ENCODE results near the gene CASP8AP2.

CASP8AP2 gene

DNA sequence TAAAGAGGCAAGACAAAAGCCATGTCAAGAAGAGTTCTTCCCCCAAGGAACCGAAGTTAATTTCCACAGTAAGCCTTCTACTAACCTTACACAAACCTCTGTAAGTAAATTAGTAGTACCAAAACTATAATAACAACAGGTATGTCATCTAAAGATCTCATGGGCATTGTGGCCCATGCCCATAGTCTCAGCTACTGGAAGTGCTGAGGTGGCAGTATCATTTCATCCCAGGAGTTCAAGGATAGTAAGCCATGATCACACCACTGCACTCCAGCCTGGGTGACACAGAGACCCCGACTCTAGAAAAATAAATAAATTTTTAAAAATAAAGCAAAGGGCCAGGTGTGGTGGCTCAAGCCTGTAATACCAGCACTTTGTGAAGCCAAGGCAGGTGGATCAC is 39.3 kb upstream of the CASP8AP2 start:
- TF ChIP-seq, protein P1, sequence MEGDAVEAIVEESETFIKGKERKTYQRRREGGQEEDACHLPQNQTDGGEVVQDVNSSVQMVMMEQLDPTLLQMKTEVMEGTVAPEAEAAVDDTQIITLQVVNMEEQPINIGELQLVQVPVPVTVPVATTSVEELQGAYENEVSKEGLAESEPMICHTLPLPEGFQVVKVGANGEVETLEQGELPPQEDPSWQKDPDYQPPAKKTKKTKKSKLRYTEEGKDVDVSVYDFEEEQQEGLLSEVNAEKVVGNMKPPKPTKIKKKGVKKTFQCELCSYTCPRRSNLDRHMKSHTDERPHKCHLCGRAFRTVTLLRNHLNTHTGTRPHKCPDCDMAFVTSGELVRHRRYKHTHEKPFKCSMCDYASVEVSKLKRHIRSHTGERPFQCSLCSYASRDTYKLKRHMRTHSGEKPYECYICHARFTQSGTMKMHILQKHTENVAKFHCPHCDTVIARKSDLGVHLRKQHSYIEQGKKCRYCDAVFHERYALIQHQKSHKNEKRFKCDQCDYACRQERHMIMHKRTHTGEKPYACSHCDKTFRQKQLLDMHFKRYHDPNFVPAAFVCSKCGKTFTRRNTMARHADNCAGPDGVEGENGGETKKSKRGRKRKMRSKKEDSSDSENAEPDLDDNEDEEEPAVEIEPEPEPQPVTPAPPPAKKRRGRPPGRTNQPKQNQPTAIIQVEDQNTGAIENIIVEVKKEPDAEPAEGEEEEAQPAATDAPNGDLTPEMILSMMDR (IDR thresholded peaks at IDR 0.05) = no peak

DNA sequence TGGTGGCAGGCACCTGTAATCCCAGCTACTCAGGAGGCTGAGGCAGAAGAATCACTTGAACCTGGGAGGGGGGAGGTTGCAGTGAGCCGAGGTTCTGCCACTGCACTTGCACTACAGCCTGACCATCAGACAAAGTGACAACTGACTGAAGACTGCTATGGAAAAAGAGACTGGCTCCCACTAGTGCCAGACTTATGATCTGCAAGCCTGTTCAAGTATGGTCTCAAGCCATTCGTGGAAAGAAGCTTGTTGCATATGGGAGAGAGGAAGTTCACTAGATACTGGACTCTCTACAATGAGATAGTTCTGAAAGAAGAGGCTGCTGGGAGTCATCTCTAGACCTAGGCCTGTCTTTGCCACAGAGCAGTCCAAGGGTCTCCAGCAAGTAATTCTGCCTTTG is 36.8 kb upstream of the CASP8AP2 start:
- TF ChIP-seq, protein P1 (IDR thresholded peaks at IDR 0.05) = peak; percentile 29; the same call in 1 of the 2 replicates

DNA sequence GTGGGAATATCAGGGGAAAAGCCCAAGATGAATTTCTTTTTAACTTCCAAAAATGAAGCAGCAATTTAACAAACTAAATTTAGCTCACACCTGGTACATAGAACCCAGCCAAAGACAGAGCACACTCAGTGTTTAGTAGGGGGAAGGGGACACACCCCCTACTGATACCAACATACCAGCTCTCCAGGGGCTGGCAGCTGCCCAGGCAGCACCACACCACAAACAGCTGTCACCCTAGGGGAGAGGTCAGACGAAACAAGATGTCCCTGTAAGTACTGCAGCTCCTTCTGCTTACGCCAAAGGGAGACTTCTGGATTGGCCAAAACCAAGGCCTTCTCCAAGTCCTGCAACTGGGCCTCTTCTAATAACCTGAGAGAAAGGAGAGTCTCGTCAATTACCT is 36.1 kb upstream of the CASP8AP2 start:
- TF ChIP-seq, protein P1 (IDR thresholded peaks at IDR 0.05) = no peak

DNA sequence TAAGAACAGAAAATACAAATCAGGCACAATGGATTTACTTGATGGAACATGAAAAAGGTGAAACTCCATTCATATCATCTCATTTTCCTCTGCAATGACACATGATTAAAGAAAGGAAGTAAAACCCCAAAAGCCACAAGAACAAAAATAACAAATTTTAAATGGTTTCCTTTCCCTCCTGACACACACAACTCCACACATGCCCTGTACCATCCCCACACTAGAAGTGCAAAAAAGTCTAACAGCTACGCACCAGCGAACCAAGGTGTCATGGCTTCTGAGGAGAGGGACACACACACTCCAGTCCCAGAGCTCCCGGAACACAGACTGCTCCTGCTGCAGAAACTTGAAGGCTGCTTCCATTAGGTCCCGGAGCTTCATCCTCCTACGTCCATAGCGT is 35.4 kb upstream of the CASP8AP2 start:
- TF ChIP-seq, protein P1 (IDR thresholded peaks at IDR 0.05) = no peak

DNA sequence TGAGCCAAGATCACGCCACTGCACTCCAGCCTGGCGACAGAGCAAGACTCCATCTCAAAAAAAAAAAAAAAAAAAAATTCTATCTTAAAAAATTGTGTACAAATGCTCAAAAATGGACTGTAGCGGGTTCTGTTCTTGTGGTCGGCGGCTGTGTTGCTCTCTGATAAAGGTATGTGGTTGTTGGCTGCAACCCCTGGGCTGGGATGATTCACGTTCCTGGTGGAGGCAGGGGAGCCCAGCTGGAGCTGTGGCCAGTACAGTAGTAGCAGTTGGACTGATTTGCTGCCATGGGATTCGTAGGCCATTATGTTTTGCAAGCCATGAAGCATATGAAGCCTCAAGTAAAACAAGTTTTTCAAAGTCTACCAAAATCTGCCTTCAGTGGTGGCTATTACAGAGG is 32.4 kb upstream of the CASP8AP2 start:
- TF ChIP-seq, protein P1 (IDR thresholded peaks at IDR 0.05) = no peak

DNA sequence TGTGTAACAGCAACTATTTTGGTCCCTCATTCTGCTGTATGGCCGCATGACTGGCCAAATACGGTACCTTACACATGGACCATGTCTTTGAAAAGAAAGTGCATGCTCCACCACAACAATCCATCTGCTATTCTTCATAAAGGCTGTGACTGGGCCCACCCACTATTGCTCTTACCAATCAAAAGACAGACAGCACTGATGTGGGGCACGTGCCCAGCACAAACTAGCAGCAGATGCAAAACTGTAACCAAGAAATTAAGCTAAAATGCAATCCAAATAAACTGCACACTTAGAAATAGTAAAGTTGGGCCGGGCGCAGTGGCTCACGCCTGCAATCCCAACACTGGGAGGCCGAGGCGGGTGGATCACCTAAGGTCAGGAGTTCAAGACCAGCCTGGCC is 30.6 kb upstream of the CASP8AP2 start:
- TF ChIP-seq, protein P1 (IDR thresholded peaks at IDR 0.05) = no peak

DNA sequence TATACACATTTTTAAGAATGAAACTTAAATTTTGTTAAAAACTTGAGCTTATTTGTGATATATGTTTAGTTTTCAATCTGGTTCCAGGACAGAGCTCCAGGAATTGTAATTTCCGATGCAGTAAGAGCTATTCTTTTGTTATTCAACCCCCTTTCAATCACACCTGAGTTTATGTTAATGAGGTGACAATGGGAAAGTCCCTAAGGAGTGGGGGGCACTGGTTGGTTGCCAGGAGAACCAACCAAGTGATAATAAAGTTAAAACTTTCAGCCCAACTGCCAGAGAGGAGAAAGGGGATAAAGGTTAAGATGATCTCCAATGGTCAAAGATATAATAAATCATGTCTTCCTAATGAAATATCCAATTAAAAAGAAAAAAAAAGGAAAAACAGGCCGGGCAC is 29.9 kb upstream of the CASP8AP2 start:
- TF ChIP-seq, protein P1 (IDR thresholded peaks at IDR 0.05) = no peak

DNA sequence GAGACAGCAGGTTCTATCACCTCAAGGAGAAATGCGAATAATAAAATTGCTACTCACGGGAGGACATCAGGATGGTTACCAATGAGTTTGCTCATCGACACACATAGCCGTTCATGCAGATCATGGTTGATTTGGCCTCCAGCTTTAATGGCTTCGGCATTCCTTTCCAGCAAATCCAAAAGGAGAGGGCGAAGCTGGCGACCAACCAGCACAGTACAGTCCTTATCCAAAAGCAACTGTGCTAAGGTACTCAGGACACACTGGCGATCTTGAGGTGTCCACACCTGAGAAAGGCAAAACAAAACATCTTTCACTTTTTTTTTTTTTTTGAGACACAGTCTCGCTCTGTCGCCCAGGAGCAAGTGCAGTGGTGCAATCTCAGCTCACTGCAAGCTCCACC is 26.4 kb upstream of the CASP8AP2 start:
- TF ChIP-seq, protein P1 (IDR thresholded peaks at IDR 0.05) = no peak

Data from LNCAP (cell line).